Peyer's patch (tissue), 4 donors: Measurements from ENCODE around the gene RCL1. TPM values are rescaled to one million over a fixed set of nuclear protein-coding genes. Genes with fewer than 3 reads are reported as not detected.
"Not testable (repeated sequence)": the region's sequence is repeated elsewhere in the genome, so short reads cannot be mapped to it uniquely, and the experiment has no call there.

ENCODE experiments used
- DNase-seq, 3 donors: peaks; one replicate each; pipeline ENCODE4 v3.0.0-alpha.2; 2017 to 2019
- H3K27ac ChIP-seq, 4 donors: fragments of 200-600 bp; sonication (generic); one replicate each; pipeline ENCODE4 v1.5.1; 2016 to 2019
- H3K27me3 ChIP-seq, 2 donors: fragments of 200-600 bp; sonication (generic); one replicate each; pipeline ENCODE4 v1.5.1; 2019
- H3K36me3 ChIP-seq, 3 donors: fragments of 200-600 bp; sonication (generic); one replicate each; pipeline ENCODE4 v1.5.1; 2016 to 2019
- H3K4me1 ChIP-seq, 4 donors: fragments of 200-600 bp; sonication (generic); one replicate each; pipeline ENCODE4 v1.5.1; 2016 to 2019
- H3K4me3 ChIP-seq, 4 donors: fragments of 200-600 bp; sonication (generic); 1 replicate in 3 of 4; 2 replicates in 1 of 4; pipeline ENCODE4 v1.5.1; 2016 to 2019; ENCODE audit warnings: mild to moderate bottlenecking in 1 of 4
- H3K9me3 ChIP-seq, 4 donors: fragments of 200-600 bp; sonication (generic); one replicate each; pipeline ENCODE4 v1.5.1; 2016 to 2019; ENCODE audit warnings: mild to moderate bottlenecking in 1 of 4
- CTCF ChIP-seq, 6 experiments: fragments of 450-650 bp in 4 of 6; fragments of 200-600 bp in 2 of 6; sonication (generic) in 1 of 6; IDR thresholded peaks; one replicate each; pipeline ENCODE4 v1.5.1; 2017 to 2019; ENCODE audit warnings: antibody characterized with exemption in 6 of 6, mild to moderate bottlenecking in 3 of 6, moderate library complexity in 1 of 6
- POLR2A ChIP-seq, 2 donors: fragments of 450-650 bp; IDR thresholded peaks; one replicate each; pipeline ENCODE4 v1.5.1; 2017; ENCODE audit warnings: antibody characterized with exemption in 2 of 2, mild to moderate bottlenecking in 2 of 2, moderate library complexity in 2 of 2
- total RNA-seq, 4 donors: library from RNA; depleted of rRNA; stranded (reverse); fragments of >200 nt; gene quantifications; one replicate each; pipeline ENCODE4 v1.1.0, GENCODE V29; 2016

The RCL1 gene
- total RNA-seq, 4 donors from 2014 or later: 7.4 to 28.1 (median 19.5) TPM

DNA sequence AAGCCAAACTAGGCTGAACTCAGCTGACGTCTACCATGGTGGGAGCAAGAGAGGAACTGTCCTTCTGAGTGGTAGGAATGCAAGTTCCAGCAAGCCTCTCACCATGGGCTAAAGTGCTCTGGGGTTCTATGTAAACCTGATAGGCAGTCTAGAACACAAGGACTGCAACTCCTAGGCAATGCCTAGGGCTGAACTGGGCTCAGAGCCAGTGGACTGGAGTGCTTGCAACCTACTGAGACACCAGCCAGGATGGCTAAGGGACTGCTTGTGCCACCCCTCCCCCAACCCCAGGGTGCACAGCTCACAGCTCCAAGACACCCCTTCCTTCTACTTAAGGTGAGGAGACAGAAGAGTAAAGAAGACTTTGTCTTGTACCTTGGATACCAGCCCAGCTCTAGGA is 12.1 kb upstream of the RCL1 start:
- Histone ChIP-seq H3K4me1 (no peaks in the 10 kb centered on the region), H3K27ac (no peak overlapping the region), H3K9me3 (no peaks in the 10 kb centered on the region), H3K27me3 (no peaks in the 10 kb centered on the region), H3K36me3 (no peaks in the 10 kb centered on the region), H3K4me3 (no peak overlapping the region)
- DNase-seq: no peak
- TF ChIP-seq CTCF (IDR thresholded peaks at IDR 0.05) (no peak), POLR2A (IDR thresholded peaks at IDR 0.05) (no peak)

GRCh38 chr9:4781408-4781807 is 11.3 kb upstream of the RCL1 start:
- Histone ChIP-seq H3K4me3 (no peak overlapping the region), H3K9me3 (no peaks in the 10 kb centered on the region), H3K27me3 (no peaks in the 10 kb centered on the region), H3K36me3 (no peaks in the 10 kb centered on the region), H3K4me1 (no peaks in the 10 kb centered on the region), H3K27ac (no peak overlapping the region)
- no peak for DNase-seq
- no peak for TF ChIP-seq CTCF (IDR thresholded peaks at IDR 0.05)
- TF ChIP-seq POLR2A (IDR thresholded peaks at IDR 0.05): no peak

GRCh38 chr9:4783191-4783590 is 9.6 kb upstream of the RCL1 start:
- not testable (repeated sequence) for DNase-seq, H3K36me3 ChIP-seq, H3K27ac ChIP-seq, H3K9me3 ChIP-seq, H3K4me3 ChIP-seq, H3K4me1 ChIP-seq, H3K27me3 ChIP-seq

DNA sequence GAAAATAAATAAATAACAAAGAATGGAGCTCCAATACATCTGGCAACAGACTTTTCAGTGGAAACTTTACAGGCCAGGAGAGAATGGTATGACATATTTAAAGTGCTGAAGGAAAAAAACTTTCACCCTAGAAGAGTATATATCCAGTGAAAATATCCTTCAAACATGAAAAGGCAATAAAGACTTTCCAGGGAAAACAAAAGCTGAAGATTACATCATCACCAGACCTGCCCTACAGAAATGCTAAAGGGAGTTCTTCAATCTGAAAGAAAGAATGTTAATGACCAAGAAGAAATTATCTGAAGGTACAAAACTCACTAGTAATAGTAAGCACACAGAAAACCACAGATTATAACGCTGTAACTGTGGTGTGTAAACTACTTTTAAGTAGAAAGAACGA is 8.3 kb upstream of the RCL1 start:
- no peak for TF ChIP-seq CTCF (IDR thresholded peaks at IDR 0.05)
- no peak for TF ChIP-seq POLR2A (IDR thresholded peaks at IDR 0.05)
- H3K36me3 ChIP-seq: no peaks in the 10 kb centered on the region
- DNase-seq: no peak
- no peak overlapping the region for H3K4me3 ChIP-seq
- H3K27ac ChIP-seq: no peak overlapping the region
- no peaks in the 10 kb centered on the region for H3K27me3 ChIP-seq
- H3K4me1 ChIP-seq: no peaks in the 10 kb centered on the region
- no peaks in the 10 kb centered on the region for H3K9me3 ChIP-seq

DNA sequence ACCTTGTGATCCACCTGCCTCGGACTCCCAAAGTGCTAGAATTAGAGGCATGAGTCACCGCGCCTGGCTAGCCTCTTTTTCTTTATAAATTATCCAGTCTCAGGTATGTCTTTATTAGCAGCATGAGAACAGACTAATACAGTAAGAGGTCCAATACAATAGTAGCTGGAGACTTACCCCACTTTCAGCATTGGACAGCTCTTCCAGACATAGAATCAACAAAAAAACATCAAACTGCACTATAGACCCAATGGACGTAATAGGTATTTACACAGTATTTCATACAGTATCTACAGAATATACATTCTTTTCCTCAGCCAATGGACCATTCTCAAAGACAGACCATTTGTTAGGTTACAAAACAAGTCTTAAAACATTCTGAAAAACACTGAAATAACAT is 6.1 kb upstream of the RCL1 start:
- Histone ChIP-seq H3K27me3 (no peaks in the 10 kb centered on the region), H3K36me3 (no peaks in the 10 kb centered on the region), H3K9me3 (no peaks in the 10 kb centered on the region), H3K4me3 (no peak overlapping the region), H3K27ac (no peak overlapping the region), H3K4me1 (no peaks in the 10 kb centered on the region)
- DNase-seq: no peak
- TF ChIP-seq POLR2A (IDR thresholded peaks at IDR 0.05): no peak
- TF ChIP-seq CTCF (IDR thresholded peaks at IDR 0.05): no peak

GRCh38 chr9:4787876-4788275 is 4.9 kb upstream of the RCL1 start:
- Histone ChIP-seq H3K4me1 (peaks cover 0 to 5% (median 0%) of the 10 kb centered on the region in 4 donors), H3K27ac (no peak overlapping the region), H3K27me3 (no peaks in the 10 kb centered on the region), H3K4me3 (no peak overlapping the region), H3K9me3 (no peaks in the 10 kb centered on the region), H3K36me3 (no peaks in the 10 kb centered on the region)
- no peak for DNase-seq
- TF ChIP-seq CTCF (IDR thresholded peaks at IDR 0.05) (no peak), POLR2A (IDR thresholded peaks at IDR 0.05) (no peak)
